Ovary (tissue), 3 donors: ENCODE results near the gene UTP14A.

ENCODE experiments used
- POLR2A ChIP-seq: fragments of 450-650 bp; IDR thresholded peaks from one replicate; pipeline ENCODE4 v1.6.1; 2017; ENCODE audit warnings: antibody characterized with exemption, mild to moderate bottlenecking, moderate library complexity
- TF ChIP-seq, protein P1 (sequence below), 3 donors: fragments of 450-650 bp in 2 of 3; fragments of 200-600 bp in 1 of 3; IDR thresholded peaks; one replicate each; pipeline versions ENCODE4 v1.5.1 to v1.8.0; 2016 to 2022; ENCODE audit warnings: antibody characterized with exemption in 3 of 3, mild to moderate bottlenecking in 1 of 3
- donor health status: DM: no; HTN: no; CAD: no.

DNA sequence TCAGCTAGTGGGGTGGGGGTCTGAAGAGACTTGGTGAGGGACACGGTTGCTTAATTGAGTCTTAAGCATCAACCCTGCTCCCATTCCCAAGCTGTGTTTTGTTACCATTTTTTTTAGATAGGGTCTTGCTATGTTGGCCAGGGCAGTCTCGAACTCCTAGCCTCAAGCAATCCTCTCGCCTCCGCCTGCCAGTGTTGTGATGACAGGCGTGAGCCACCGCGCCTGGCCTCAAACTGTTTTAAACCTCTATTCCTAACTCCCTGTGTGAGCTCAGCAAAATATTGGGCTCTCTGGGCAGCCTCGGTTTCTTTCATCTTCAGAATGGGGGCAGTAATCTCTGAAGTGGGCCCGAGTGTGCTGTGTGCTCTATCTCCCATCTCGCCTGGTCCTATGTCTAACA lies 50.2 kb downstream of the UTP14A start:
- TF ChIP-seq POLR2A: no peak
- TF ChIP-seq, protein P1, sequence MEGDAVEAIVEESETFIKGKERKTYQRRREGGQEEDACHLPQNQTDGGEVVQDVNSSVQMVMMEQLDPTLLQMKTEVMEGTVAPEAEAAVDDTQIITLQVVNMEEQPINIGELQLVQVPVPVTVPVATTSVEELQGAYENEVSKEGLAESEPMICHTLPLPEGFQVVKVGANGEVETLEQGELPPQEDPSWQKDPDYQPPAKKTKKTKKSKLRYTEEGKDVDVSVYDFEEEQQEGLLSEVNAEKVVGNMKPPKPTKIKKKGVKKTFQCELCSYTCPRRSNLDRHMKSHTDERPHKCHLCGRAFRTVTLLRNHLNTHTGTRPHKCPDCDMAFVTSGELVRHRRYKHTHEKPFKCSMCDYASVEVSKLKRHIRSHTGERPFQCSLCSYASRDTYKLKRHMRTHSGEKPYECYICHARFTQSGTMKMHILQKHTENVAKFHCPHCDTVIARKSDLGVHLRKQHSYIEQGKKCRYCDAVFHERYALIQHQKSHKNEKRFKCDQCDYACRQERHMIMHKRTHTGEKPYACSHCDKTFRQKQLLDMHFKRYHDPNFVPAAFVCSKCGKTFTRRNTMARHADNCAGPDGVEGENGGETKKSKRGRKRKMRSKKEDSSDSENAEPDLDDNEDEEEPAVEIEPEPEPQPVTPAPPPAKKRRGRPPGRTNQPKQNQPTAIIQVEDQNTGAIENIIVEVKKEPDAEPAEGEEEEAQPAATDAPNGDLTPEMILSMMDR (IDR thresholded peaks at IDR 0.05): no peak
